Nephron (organoid): ENCODE results near the gene FSTL1.

ENCODE experiments used
- H3K27ac Mint-ChIP-seq, 3 experiments: 2 replicates each; pipeline ENCODE4 v1.8.0; 2020; ENCODE audit warnings: mixed read lengths in 3 of 3, mild to moderate bottlenecking in 2 of 3, moderate library complexity in 1 of 3
- H3K27me3 Mint-ChIP-seq: 2 replicates; pipeline ENCODE4 v1.8.0; 2021; ENCODE audit warnings: low read depth, mild to moderate bottlenecking, moderate library complexity, mixed read lengths
- H3K36me3 Mint-ChIP-seq: 2 replicates; pipeline ENCODE4 v1.8.0; 2020; ENCODE audit warnings: low read depth, mixed read lengths
- H3K4me1 Mint-ChIP-seq: 2 replicates; pipeline ENCODE4 v1.8.0; 2020; ENCODE audit warnings: mixed read lengths
- H3K4me3 Mint-ChIP-seq, 3 experiments: 2 replicates each; pipeline ENCODE4 v1.8.0; 2020; ENCODE audit warnings: mild to moderate bottlenecking in 3 of 3, mixed read lengths in 3 of 3, moderate library complexity in 2 of 3
- H3K9me3 Mint-ChIP-seq: 2 replicates; pipeline ENCODE4 v1.8.0; 2020; ENCODE audit warnings: mixed read lengths
- TF ChIP-seq, protein P1 (sequence below), 3 experiments: fragments of 200-600 bp; sonication (generic); IDR thresholded peaks; one replicate each; pipeline ENCODE4 v1.5.0; 2021; ENCODE audit warnings: antibody characterized with exemption in 3 of 3; ENCODE audit not compliant: unreplicated experiment in 3 of 3

The FSTL1 gene

DNA sequence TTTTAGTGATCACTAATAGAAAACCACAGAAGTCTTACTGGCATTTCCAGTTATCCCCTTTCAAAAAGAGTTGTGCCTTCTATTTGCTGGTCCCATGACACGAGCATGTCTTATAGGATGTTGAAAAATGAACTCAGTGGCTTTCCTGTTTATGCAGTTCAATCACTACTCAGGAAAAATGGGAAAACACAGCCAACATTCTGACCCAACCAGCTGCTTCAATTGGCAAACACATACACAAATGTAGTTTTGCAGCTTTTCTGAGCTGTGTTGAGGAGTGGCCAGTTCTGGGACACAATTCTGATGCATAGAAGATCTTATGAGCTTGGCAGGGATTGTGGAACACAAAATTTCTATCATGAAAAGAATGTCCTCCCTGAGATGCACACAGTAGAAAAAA is 40.3 kb downstream of the FSTL1 start:
- Mint-ChIP-seq H3K36me3 (peaks cover 72% of the 10 kb centered on the region), H3K4me3 (no peak overlapping the region), H3K9me3 (no peaks in the 10 kb centered on the region), H3K4me1 (peaks cover 22% of the 10 kb centered on the region), H3K27ac (peak overlapping the region in 1 of 3 experiments; percentile 85), H3K27me3 (no peaks in the 10 kb centered on the region)
- TF ChIP-seq, protein P1, sequence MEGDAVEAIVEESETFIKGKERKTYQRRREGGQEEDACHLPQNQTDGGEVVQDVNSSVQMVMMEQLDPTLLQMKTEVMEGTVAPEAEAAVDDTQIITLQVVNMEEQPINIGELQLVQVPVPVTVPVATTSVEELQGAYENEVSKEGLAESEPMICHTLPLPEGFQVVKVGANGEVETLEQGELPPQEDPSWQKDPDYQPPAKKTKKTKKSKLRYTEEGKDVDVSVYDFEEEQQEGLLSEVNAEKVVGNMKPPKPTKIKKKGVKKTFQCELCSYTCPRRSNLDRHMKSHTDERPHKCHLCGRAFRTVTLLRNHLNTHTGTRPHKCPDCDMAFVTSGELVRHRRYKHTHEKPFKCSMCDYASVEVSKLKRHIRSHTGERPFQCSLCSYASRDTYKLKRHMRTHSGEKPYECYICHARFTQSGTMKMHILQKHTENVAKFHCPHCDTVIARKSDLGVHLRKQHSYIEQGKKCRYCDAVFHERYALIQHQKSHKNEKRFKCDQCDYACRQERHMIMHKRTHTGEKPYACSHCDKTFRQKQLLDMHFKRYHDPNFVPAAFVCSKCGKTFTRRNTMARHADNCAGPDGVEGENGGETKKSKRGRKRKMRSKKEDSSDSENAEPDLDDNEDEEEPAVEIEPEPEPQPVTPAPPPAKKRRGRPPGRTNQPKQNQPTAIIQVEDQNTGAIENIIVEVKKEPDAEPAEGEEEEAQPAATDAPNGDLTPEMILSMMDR (IDR thresholded peaks at IDR 0.05; ENCODE audit: unreplicated experiment in 3 of 3): no peak

DNA sequence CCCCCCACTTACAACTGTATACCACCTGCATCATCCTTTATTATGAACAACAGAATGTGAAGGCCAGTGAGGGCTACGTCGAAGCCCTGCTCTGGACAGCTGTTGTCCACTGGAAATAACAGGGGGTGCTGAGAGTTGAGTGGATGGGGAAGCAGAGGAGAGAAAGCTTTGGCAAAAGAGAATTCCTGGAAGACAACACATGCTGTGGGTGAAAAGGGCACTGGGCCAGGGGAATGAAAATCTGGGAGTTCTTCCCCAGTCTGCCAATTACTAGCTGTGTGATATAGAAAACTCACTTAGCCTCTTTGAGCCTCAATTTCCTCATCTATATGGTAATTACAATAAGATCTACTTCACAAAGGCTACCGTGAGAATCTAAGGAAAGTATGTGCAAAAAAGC is 40.7 kb downstream of the FSTL1 start:
- peak overlapping the region in 1 of 3 experiments; percentile 85 for H3K27ac Mint-ChIP-seq
- H3K4me1 Mint-ChIP-seq: peaks cover 20% of the 10 kb centered on the region
- H3K4me3 Mint-ChIP-seq: no peak overlapping the region
- no peaks in the 10 kb centered on the region for H3K9me3 Mint-ChIP-seq
- H3K27me3 Mint-ChIP-seq: no peaks in the 10 kb centered on the region
- H3K36me3 Mint-ChIP-seq: peaks cover 71% of the 10 kb centered on the region
- TF ChIP-seq, protein P1 (IDR thresholded peaks at IDR 0.05; ENCODE audit: unreplicated experiment in 3 of 3): no peak

DNA sequence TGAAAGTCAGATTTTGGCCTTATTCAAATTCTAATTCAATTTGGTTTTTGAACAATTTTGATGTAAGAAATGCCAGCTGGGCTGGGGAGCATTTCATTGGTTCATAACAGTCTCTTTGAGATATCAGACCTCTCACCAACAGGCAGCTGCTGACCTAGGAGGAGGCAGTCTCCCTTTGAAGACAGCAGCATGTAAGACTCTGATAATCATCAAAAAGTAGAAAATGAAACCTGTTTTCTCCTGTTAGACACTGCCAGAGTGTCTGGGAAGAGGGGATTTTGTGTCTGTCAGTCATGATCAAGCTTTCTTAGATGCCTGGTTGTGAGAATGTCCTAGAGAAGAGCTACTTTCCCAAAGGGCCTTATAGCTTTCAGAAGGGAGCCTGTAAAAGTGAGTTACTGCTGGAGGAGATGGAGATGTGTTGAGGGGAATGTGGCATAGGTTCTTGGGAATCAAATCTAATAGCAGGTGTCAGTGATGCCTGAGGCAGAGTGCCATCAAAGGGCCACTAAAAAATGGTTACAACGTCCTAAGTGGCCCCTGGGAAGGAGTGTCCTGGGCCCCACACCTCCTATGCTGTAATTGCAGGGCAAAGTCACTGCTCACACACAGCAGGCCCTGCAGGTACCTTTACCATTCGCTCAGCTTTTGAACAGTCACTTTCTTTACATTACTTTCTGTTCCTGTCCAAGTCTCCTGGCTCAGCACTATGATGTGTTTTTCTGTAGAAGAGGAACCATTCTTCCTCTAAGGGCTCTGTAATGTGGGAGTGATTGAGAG is 43.1 kb downstream of the FSTL1 start:
- Mint-ChIP-seq H3K9me3 (no peaks in the 10 kb centered on the region), H3K27ac (peak overlapping the region in 1 of 3 experiments; percentile 33), H3K4me1 (peaks cover 20% of the 10 kb centered on the region), H3K36me3 (peaks cover 78% of the 10 kb centered on the region), H3K27me3 (no peaks in the 10 kb centered on the region), H3K4me3 (no peak overlapping the region)
- TF ChIP-seq, protein P1 (IDR thresholded peaks at IDR 0.05; ENCODE audit: unreplicated experiment in 3 of 3): no peak

DNA sequence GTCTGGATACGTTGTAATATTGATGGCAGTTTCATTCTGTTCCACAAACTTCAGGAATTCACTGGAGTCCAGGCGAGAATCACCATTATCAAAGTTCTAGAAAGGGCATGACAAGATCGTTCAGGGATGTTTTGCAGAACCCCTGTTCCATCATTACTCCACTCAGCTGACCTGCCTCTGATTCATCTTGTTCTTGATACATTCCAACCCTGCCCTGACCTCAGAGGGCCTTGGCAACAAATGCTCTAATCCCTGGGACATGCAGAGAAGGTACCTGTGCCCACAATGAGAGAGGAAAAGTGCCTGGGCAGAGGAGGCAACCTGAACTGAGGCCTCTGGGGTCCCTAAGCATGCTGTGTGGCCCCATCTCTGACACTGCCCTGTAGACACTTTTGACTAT is 45.9 kb downstream of the FSTL1 start:
- Mint-ChIP-seq H3K27me3 (no peaks in the 10 kb centered on the region), H3K36me3 (peaks cover 80% of the 10 kb centered on the region), H3K27ac (no peak overlapping the region), H3K4me1 (peaks cover 5% of the 10 kb centered on the region), H3K4me3 (no peak overlapping the region), H3K9me3 (no peaks in the 10 kb centered on the region)
- TF ChIP-seq, protein P1 (IDR thresholded peaks at IDR 0.05; ENCODE audit: unreplicated experiment in 3 of 3): no peak

DNA sequence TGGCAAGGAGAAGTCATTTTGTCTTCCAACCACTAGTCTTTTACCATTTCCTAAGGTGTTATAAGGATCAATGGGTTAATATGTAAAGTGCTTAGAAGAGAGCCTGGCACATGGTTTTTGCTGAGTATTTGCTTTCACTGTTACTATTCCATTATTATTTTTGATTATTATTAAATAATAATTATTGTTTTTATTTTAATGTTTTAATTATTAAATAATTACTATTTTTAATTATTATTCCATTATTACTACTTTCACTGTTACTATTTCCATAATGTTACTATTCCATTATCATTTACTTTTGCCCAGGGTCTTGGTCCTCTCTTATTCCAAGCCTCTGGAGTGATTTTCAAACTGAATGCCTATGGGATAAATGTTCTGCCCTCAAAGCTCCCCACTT is 48.5 kb downstream of the FSTL1 start:
- no peak overlapping the region for H3K27ac Mint-ChIP-seq
- H3K36me3 Mint-ChIP-seq: peaks cover 84% of the 10 kb centered on the region
- H3K4me1 Mint-ChIP-seq: peaks cover 5% of the 10 kb centered on the region
- no peaks in the 10 kb centered on the region for H3K27me3 Mint-ChIP-seq
- TF ChIP-seq, protein P1 (IDR thresholded peaks at IDR 0.05; ENCODE audit: unreplicated experiment in 3 of 3): no peak
- no peak overlapping the region for H3K4me3 Mint-ChIP-seq
- H3K9me3 Mint-ChIP-seq: no peaks in the 10 kb centered on the region

DNA sequence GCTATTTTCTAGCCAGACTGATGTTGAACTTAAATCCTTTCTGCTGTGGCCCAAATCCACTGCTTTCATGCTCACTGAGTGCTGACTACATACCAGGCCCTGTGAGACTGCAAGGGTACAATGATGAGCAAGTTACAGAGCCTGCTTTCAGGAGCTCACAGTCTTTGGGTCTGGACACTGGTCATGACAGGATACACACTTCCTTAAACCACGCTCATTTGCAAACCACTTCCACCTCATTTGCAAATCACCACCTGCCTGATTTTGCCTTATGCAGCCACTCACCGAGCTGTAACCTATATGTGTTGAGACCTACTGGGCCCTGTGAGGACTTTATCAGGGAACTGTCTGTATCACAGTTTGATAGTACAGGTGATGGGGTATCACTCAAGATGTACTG is 51.4 kb downstream of the FSTL1 start:
- Mint-ChIP-seq H3K9me3 (no peaks in the 10 kb centered on the region), H3K27ac (no peak overlapping the region), H3K4me1 (no peaks in the 10 kb centered on the region), H3K27me3 (no peaks in the 10 kb centered on the region), H3K36me3 (peaks cover 86% of the 10 kb centered on the region), H3K4me3 (no peak overlapping the region)
- TF ChIP-seq, protein P1 (IDR thresholded peaks at IDR 0.05; ENCODE audit: unreplicated experiment in 3 of 3): no peak
